ENCODE data around the gene ZNF593OS. TPM values are rescaled to one million over a fixed set of nuclear protein-coding genes. Genes with fewer than 3 reads are reported as not detected.

ZNF593OS gene
- total and polyA plus RNA-seq, 10 of the 15 experiments (the other 5 are each of a cell fraction or from before 2014, with no cell fraction given): 0.16 to 1.7 (median 0.59) TPM; not detected in 6

GRCh38 chr1:26125946-26126320, 45.7 kb downstream of the ZNF593OS start (continued):
- TF ChIP-seq ATF3 (IDR thresholded peaks at IDR 0.05; ENCODE audit: borderline replicate concordance, extremely low read depth, low read depth, low read length) (no peak), CUX1 (IDR thresholded peaks at IDR 0.05; ENCODE audit: insufficient replicate concordance, low read depth, low read length) (no peak), E2F8 (IDR thresholded peaks at IDR 0.05; ENCODE audit: low read depth, partially characterized antibody) (no peak), CBX5 (IDR thresholded peaks at IDR 0.05; ENCODE audit: low read depth) (no peak), EED (IDR thresholded peaks at IDR 0.05; ENCODE audit: low read depth) (no peak), SMAD1 (IDR thresholded peaks at IDR 0.05; ENCODE audit: low read depth, partially characterized antibody) (no peak), TCF12 (IDR thresholded peaks at IDR 0.05; ENCODE audit: low read depth, low read length) (no peak), SMARCA5 (IDR thresholded peaks at IDR 0.05) (no peak)

Measured in GM12878 (cell line).